Left colon (tissue), 2 donors: ENCODE measurements around the gene NANOS3. TPM values are rescaled to one million over a fixed set of nuclear protein-coding genes. Genes with fewer than 3 reads are reported as not detected.

ENCODE experiments used
- ATAC-seq: fragments of 200-7000 bp; cut with Tn5 transposase; one replicate; pipeline ENCODE4 v1.9.1; 2020; ENCODE audit warnings: mild to moderate bottlenecking, moderate library complexity
- DNase-seq, 2 donors: peaks; one replicate each; pipeline ENCODE4 v3.0.0-alpha.2; 2020
- intact Hi-C, 2 donors: fragments of 100-400 bp; cut with DNase I in 1 of 2; cut with micrococcal nuclease in 1 of 2; formaldehyde crosslinking; loops; one replicate each; pipeline versions ENCODE4 v1.11.2 to v1.14.0; 2022; cut with DNase I, micrococcal nuclease
- long read RNA-seq: library from polyadenylated mRNA; unstranded; transcript quantifications from one replicate; pipeline ENCODE4 v2.0.0, GENCODE V29; 2021
- total RNA-seq, 2 donors: library from RNA; stranded (reverse); fragmentation: NEBNext Ultra II Directional; extraction: Animal tissue kit (Norgen Biotek cat#: 25700); gene quantifications; one replicate each; pipeline ENCODE4 v1.2.1, GENCODE V29; 2021
- donor health status: DM: no; HTN: no; CAD: no.
- donor health status: DM: yes; HTN: yes; CAD: no.

Gene NANOS3
- total RNA-seq: under 1 TPM in 1 of 2 donors, not detected in 1; 0.56 TPM
- long read RNA-seq: 0 reads

DNA sequence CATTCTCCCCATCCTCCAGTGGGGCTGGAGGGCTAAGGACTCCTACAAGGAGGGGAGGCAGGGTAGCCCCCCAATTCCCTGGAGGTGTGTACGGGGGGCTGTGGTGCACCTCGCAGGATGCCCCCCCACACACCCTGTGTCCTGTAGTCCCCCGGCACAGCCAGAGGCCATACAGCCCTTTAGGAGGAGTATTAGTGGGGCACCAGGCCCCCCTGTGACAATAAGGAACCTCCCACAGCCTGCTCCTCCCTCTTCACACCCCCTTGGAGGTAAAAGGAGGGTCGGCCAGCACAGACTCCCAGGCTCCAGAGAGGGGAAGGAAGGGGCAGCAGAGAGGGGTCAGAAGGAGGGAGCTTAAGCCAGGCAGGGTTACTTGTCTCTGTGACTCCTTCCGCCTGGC, at the start of gene NANOS3:
NANOS3 (plus strand) TSS at position 301 of the 400 bp plus-strand sequence. CDS start 115 bp downstream, outside the sequence.
- ATAC-seq: no peak
- DNase-seq: no peak
- intact Hi-C loops: loop anchor here (5.0 to 10.0 kb wide), 3 partner anchors 180 to 282 kb away; partner anchors contain the start of gene MISP3 (in 1 of the 2)

DNA sequence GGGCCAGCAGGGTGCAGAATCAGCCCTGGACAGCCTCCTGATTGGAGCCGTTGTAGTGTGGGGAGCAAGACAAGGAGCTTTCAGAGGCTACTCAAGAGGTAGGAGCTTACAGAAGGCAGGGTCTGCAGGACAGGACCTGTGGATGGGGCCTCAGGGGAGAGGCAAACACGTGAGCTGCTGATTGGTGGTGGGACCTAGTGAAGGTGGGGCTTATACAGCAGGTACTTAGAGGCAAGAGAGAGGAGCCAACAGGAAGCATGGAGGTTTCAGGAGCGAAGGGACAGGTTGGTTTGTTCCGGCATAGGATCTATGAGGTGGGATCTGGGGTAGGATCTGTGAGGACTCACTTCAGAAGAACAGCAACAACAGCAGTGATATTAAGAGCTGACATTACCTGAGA, 49.3 kb upstream of the NANOS3 start:
- no peak for DNase-seq
- intact Hi-C loops: no loop called here
- ATAC-seq: no peak

DNA sequence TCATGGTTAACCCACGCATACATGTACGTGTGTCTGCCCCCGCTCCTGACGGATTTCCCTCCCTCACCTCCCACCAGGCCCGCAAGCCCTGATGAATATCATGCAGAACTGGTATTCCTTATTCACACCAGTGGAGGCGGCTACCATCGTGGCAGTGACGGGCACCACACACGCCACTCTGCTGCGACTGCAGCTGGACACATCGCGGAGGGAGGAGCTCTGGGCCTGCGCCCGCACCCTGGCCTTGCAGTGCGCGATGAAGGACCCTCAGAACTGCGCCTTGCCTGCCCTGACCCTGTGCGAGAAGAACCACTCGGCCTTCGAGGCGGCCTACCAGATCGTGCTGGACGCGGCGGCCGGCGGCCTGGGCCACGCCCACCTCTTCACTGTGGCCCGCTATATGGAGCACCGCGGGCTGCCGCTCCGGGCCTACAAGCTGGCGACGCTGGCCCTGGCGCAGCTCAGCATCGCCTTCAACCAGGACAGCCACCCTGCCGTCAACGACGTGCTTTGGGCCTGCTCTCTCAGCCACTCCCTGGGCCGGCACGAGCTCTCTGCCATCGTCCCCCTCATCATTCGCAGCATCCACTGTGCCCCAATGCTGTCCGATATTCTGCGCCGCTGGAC, 46.7 kb upstream of the NANOS3 start:
- DNase-seq (no peak), ATAC-seq (no peak)
- intact Hi-C loops: no loop called here

DNA sequence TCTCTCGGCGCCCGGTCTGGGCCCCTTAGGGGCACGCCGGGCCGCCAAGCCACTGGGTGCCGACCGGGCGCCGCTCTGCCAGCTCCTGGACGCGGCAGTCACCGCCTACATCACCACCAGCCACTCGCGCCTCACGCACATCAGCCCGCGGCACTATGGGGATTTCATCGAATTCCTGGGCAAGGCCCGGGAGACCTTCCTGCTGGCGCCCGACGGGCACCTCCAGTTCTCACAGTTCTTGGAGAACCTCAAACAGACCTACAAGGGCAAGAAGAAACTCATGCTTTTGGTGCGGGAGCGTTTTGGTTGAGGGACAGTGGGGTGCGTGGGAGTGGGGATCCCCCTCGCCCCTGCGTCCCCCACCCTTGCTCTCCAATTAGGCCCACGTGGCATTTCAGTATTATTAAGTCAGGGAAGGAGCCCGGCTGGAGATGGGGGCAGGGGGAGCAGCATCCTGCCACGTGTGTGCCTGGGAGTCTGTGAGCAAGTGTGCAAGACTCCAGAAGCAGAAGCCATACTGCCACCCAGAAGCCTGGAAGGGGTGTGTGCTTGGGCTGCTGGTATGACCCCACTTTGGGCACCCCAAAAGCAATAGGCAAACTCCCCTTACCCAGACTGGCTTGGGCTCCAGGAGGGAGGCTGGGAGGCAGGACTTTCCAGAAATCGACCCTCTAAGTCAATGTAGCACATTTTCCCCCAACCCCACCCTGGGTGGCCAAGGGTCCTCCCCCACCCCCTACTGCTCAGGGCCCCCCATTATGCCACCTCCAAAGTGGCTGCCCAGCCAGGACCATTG, 46.0 kb upstream of the NANOS3 start:
- no peak for ATAC-seq
- DNase-seq: no peak
- intact Hi-C loops: no loop called here

DNA sequence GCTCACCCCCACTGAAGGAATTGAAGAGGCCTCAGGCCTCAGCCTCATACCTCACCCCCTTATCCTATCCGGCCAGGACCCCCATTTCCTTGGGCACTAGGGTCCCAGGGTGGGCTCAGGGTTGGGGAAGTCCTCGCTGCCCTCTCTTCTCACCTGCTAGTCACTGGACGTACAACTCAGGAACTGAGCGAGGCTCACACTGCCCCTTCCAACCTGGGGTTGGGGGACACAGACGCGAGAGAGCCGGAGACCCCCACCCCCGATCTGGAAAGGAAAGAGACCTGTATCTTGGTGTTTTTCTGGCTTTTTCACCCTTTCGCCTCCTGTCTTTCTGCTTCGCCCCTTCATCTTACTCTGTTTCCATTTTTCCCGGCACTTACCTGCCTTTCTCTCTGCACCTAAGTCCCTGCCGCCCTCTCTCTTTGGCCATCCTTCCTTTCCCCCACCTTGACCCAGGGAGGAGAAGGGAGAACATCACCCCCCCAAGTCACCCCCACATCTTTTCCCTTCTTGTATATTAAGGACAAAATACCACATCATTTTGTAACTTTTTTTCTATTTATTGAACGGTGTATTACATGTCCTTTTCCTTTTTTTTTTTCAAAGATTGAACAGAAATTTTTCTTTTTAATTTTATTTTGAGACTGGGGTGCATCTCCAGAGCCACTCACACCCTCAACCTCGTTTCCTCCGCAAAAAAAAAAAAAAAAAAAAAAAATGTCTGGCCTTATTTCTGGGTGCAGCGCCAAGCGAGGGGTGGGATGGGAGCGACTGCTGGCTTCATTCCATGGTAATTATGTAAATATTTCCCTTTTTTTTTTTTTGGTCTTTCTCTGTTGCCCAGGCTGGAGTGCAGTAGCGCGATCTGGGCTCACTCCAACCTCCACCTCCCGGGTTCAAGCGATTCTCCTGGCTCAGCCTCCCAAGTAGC, 45.1 kb upstream of the NANOS3 start:
- ATAC-seq (no peak), DNase-seq (no peak)
- intact Hi-C loops: no loop called here

DNA sequence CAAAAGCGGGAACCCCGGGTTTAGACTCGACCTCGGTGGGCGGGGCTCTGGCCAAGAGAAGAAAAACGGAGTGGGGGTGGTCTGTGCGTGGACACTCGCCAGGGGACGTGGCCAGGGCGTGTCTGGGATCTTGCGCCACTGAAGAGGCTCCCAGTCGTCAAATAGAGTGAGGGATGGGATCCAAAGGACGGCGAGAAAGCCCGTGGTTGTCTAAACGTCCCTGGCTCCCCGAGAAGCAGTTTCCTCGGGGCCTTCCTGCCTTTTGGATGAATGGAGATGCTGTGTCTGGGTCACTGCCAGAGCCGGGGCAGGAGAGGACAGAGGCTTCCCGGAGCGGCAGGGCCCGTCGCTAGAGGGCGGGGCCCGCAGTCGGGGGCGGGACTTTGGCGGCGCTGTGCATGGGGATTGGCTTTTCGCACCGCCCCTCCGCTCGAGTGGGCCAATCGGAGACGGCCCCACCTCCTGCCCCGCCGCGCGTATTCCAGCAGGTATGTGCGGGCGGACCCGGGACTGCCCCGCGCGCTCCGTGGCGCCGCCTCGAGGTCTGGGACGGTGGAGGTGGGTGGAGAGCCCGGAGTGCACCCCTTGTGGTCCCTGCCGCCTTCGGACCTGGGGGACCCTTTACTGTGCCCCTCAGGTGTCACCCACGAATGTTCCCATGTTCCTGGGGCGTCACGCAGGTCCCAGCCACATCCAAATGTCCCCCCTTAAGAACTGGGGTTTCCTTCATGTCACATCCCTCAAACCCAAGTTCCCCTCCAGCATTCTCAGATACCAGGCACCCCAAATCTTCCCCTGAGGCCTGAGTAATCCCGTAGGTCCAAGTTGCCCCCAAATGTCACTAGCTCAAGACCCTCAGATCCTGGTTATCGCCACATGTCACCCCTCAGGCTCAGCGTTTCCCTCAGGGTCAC, 43.3 kb upstream of the NANOS3 start:
- DNase-seq (peak; percentile 96 to 97), ATAC-seq (peak; percentile 95)
- intact Hi-C loops: no loop called here

DNA sequence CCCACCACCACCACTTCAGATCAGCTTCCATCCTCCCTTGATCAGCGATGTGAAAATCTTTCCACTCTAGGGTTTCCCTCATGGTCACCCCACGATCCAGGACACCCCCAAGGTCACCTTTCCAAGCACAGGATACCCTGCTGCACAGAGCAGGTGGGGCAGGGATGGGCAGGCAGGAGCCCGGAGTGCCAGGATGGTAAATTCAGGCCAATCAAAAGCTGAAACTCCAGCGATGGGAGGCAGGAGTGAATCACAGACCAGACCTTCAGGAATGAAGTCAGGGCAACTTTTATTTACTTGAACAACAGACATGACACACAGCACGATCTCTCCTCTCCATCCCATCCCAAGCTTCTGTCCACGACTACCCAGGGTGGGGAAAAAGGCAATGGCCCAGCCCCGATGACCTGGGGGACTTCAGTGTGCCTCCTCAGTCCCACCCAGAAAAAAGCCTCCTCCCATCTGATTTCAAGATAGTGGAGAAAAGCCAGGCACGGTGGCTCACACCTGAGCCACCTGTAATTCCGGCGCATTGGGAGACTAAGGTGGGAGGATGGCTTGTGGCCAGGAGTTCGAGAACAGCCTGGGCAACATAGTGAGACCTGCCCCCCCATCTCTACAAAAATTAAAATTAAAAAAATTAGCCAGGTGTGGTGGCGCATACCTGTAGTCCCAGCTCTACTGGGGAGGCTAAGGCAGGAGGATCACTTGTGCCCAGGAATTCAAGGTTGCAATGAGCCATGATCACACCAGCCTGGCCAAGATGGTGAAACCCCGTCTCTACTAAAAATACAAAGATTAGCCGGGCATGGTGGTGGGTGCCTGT, 42.5 kb upstream of the NANOS3 start:
- intact Hi-C loops: no loop called here
- DNase-seq (no peak), ATAC-seq (no peak)

DNA sequence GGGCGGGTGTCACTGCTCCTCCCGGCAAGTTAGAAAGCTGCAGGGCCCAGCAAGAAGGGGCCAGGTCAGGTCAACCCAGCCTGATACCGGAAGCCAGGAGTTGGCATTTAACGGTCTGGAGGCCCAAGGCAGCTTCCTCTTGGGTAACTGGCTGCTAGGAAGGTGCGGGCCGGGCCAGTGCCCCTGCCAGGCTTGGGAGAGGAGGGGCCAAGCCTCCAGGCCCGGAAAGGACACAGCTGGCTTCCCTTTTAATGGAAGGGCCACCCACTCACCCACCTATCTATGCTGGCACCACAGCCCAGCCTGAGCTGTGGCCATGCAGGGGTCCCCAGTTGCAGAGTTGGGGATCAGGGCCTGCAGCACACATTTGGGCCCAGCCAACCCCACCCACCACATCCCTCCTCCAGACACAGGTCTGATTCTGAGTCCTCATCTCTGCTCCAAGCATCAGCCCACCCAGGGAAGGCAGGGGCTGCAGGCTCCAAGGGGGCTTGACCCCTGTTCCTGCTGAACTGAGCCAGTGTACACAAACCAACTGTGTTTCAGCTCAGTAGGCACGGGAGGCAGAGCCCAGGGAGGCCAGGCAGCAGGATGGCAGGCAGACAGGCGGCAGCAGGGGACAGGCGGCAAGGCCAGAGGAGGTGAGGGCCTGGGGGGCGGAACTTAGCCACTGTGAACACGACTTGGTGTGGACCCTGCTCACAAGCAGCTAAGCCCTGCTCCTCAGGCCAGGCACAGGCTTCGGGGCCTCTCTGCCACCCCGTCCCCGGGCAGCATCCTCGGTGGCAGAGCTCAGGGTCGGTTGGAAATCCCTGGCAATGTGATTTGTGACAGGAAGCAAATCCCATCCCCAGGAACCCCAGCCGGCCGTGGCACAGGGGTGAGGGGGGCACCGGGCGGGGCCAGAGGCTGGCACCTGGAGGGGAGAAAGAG, 40.9 kb upstream of the NANOS3 start:
- no peak for ATAC-seq
- intact Hi-C loops: no loop called here
- DNase-seq: no peak

DNA sequence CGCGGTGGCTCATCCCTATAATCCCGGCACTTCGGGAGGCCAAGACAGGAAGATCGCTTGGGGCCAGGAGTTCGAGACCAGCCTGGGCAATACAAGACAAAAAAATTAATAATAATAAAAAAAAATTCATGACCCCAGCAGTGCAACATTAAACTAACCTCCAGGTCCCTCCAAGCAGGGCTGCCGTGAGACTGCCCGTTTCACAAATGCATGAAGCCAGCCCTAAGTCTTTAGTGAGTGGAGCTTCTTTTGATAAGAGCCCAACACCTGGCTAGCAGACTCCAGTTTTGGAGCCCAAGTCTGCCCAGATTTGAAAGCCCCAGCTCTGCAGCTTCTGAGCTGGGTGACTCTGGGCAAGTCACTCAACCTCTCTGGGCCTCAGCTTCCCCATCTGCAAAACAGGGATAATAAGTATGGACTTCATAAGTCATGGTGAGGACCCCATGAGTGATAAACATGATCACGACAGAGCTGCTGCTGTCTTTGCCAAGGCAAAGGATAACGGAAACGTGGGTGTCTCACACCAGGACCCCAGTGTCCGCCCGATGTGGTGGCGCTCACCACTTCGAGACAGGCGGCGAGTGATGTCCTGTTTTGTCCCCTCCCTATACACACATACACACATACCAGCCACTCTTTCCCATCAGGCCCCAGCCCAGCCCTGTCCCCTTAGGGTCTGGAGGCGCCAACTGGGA, 38.4 kb upstream of the NANOS3 start:
- intact Hi-C loops: no loop called here
- ATAC-seq (no peak), DNase-seq (no peak)

DNA sequence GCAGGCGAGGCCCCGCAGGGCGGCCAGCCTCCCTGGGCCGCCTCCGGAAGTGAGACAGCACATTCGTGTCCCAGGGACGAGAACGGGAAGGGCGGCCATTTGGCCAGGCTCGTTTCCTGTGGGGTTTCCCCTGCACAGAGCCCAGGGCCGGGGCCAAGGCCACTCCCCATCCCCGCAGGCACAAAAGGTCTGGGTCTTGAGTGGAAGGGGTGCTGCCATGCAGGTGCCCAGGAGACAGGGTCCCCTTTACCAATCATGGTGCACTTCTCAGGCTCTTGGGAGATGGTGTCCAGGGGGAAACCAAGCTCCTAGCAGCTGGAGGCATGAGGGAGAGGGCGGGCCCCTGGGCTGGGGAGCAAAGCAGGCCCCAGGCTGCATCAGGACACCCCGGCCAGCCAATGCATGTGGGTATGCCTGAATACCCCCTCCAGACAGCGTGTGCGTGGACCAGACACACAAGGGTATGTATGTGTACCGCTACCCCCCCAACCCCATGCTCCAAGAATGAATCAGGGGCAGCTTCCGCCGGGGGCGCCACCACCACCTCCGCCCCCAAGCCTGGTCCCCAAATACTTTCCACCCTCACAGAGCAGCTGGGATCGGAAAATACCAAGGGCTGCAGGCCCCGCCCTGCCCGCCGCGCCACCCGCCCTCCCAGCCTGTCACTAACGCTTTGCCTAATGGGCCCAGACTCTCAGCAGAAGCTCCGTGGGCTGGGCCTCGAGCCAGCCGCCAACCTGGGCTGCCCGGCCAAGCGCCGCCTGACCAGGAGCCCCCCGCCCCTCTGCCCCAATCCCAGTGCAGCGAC, 37.6 kb upstream of the NANOS3 start:
- peak; percentile 53 for ATAC-seq
- intact Hi-C loops: no loop called here

DNA sequence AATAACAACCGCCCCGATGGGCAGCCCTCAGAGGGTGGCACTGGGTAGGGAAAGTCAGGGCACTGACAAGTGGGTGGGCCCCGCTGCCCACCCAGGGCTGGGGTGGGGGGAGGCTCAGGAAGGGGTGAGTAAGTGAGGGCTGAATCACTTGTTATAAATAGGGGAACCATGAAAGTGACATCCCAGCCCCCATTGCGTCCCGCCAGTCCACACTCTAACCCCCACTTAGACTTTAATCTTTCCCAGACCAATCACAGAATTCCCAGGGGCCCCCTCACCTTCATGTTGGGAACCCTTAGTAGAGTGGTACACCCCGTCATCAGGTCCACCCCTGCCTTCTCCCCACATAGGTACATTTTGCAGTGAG, 37.0 kb upstream of the NANOS3 start:
- DNase-seq: no peak
- no peak for ATAC-seq
- intact Hi-C loops: no loop called here

More for the DNA sequence above, 37.6 kb upstream of the NANOS3 start:
- peak; percentile 89 to 90 for DNase-seq

DNA sequence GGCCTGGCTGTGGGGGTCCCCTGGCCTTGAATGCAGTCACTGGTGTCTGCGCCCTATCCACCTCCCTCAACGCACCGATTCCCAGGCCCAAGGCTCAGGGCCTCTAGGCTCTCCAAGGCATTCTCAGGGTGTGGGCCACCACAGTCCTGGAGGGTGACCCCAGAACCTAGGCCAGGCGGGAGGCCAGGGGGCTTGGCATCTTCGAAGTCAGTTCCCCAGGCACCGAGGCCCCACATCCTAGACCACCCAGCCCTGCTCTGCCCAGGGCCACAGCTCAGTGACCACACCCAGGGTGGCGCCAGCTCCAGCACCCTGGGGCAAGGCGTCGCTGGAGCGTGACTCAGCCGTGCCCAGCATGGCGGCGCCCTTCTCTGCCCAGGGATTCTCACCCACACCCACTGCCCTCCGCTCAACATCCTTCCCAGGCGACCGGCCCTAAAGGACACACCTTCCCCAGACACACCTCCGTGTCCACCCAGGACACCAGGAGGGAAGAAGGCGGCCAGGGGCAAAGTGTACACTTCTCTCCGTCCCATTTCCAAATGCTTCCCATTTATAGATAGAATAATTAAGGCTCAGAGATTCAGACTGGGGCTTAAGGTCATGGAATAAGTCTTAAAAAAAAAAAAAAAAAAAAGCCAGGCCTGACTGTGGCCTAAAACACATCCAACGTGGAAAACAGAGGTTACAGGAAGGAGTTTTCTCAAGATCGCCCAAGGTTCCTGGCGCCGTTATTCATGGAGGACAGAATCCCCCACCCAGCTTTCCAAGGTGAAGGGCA, 36.4 kb upstream of the NANOS3 start:
- ATAC-seq: peak; percentile 72
- intact Hi-C loops: no loop called here
- peak; percentile 89 to 91 for DNase-seq

DNA sequence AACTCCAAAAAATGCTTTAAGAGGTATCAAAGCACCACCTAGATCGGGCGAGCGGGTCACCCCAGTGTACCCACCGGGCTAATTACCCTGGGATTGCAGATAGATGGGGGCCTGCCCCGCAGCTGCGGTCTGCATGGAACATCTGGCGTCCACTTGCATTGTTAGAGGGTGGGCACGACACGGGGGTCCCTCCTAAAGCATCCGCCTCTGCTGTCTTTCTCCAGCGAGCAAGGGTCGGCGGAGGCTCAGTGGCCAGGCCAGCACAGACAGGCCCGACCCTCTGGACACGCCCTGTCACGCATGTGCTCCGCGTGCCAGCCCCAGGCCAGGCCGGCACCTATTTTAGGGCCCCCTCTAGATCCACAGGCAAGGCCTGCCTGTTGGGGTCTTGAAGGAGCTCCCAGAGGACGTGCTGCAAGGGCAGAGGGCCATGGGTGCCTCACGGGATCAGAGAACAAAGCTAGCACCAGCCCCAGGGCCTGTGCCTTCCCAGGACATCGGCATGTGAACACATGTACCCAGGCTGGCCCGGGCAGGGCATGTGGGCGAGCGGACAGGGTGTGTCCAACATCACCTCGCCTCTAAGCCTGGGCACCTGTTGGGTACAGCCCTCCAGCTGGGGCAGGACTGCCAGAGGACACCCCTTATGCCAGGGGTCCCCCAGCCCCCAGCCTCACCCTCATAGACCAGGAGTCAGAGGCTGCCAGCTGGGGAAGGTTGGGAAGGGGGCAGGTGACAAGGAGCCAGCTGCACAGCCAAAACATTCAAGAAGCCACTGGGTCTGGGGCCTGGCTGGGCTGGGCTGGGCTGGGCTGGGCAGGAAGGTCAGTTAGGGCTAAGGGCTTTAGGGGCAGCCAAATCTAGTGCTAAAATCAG, 35.6 kb upstream of the NANOS3 start:
- DNase-seq: peak; percentile 82 to 88
- intact Hi-C loops: no loop called here
- ATAC-seq: peak; percentile 57

DNA sequence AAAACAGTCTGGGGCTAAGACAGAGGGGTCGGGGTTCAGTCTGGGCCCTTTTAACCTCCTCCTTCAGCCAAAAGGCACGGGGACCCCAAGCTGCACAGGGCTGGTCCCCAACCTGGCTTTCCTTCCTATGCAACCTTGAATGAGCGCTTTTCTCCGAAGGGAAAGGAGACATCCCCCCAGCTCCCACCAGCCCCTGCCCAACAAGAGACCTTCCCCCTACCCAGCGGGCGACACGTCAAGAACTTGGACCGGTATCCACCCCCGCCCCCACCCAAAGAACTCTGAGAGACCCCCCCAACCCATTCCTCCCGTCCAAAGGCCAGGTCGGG, 35.0 kb upstream of the NANOS3 start:
- intact Hi-C loops: no loop called here
- no peak for ATAC-seq

More for the DNA sequence above, 35.0 kb upstream of the NANOS3 start:
- DNase-seq: no peak
